Stimulated activated CD4-positive, alpha-beta T cell treated with anti-CD3 and anti-CD28 coated beads, Interleukin-12 subunit alpha, Interleukin-12 subunit beta, amount 100 ng/mL, for 4 hours (primary cell): ENCODE data around the gene ME3.

Experiments
- DNase-seq: peaks from one replicate; pipeline ENCODE4 v3.0.0-alpha.2; 2020

Gene ME3

DNA sequence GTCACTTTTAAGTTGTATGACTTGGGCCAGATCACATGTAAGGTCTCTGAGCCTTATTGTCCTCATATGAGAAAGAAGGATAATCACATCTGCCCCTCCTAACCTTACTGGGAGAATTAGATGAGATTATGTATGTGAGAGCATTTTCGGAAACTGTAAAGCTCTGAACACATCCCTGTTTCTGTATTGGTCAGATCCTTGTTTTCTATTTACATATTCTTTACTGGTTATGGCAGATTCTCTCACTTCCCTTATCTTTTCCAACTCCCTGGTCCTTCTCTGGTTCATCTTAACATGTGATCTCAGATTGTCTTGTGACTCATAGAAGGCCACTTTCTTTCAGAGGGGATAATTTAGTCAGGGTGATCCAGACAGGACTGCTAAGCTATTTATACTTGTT, 255.9 kb downstream of the ME3 start:
- no peak for DNase-seq

DNA sequence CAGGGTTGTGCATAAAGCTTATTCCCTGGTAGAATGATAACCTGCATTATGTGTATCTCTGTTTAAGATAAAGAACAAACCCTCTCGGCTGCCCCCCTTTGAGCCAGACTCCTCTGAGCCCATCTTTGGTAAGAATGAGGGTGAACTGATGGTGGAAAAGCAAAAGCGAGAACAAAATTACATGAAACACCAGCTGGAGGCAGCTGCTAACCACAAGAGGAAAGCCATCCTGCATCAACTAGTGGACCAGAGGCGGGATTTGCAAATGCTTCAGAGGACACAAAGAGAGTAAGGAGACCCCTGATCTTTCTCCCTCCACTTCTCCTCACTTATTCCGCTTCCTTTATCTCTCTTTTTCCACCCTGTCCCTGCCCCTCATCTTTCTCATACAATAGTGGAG, 257.4 kb downstream of the ME3 start:
- DNase-seq: no peak

DNA sequence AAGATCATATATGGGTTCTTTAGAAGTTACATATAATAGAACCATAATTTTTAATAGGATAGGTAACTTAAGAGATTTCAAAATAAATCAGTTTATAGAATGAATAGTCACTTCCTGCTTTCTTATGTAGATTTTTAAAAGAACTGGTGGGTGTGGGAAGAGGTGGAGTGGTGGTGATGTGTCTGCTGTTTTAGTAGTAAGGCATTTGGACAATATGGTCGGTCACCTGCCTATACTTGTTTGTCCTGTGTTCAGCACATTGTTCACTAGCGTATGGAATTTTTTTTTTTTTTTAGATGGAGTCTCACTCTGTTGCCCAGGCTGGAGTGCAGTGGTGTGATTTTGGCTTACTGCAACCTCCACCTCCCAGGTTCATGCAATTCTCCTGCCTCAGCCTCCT, 258.4 kb downstream of the ME3 start:
- no peak for DNase-seq

DNA sequence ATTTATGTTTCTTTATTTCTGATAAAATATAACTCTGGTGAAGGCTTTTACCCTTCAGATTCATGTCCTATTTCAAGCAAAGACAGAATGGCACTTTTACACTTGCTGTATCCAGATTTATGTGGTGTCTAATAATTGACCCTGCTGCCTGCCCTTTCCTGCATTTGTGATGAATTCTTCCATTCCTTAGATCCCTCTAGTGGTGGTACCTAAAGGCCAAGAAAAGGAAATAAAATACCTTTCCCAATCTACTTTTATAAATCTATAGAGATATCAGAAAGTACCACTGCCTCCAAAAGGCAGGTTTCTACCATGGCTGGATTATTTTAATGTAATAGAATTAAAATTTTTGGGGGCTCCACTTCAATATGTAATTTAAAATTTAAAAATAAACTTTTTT, 263.6 kb downstream of the ME3 start:
- no peak for DNase-seq

DNA sequence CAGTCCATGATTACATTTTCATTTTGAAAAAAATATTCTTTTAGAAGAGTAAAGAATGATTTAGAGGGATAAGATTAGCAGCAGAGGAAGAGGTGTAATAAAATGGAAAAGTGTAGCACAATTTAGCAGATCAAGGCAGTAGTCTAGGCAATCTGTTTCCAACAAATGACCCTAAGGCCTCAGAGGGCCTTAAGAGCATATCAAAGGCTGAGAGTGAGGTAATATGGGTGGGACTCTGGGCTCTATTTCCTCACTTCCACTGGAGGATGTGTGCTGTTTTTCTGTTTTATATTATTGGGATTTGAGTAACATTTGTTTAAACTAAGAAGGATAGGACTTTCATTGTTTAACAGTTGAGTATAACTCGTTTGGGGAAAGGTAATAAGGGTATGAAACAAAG, 269.0 kb downstream of the ME3 start:
- DNase-seq: no peak

DNA sequence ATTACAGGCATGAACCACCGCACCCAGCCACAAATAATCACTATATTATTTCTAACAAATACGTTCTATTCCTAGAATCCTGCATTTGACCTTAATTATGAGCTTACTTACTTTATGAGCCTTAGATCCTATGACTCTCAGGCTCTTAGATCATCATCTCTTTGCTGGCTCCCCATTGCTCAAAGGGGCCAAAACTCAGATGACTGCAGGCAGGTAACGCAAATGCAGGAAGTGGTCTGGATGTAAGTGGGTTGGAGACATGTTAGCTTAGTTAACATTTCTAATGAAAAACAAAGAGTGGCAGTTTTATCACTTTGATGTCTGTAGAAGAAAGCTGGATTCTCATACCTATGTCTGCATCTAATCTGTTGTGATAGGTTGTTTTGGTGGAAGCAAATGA, 274.3 kb downstream of the ME3 start:
- no peak for DNase-seq

DNA sequence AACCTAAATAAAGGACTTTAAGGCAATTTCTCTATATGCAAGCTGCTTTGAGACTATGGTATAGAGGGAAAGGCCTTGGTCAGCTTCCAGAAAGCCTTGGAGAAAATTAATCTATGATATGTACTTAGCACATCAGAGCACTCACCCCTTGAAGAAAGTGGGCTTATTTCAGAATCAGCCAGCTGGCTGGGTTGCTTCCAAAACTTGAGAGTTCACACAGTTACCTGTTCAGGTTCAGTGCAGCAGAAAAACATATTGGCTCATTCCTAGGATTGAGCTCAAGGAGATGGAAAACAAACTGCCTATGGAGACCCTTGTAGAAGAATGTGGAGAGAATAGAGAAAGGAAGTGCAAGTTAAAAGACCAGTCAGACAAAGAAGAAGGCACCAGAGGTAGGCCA, 275.1 kb downstream of the ME3 start:
- DNase-seq: no peak

DNA sequence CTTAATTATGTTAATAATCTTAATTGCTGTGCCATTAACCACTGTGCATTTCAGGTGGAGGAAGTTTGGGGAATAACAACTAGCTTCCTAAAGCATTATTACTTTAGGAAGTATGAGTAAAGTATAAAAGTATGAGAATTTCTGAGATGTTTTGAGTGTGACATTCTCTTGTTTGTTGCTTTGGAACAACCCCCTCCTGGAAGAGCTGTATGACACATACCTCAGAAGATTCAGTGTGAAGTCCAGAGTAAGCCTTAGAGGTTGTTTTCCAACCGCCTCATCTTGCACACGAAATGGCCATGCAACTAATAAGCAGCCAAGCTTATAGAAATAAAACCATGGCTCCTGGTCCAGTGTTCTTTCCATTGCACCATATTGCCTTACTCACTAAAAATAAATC, 276.0 kb downstream of the ME3 start:
- no peak for DNase-seq

DNA sequence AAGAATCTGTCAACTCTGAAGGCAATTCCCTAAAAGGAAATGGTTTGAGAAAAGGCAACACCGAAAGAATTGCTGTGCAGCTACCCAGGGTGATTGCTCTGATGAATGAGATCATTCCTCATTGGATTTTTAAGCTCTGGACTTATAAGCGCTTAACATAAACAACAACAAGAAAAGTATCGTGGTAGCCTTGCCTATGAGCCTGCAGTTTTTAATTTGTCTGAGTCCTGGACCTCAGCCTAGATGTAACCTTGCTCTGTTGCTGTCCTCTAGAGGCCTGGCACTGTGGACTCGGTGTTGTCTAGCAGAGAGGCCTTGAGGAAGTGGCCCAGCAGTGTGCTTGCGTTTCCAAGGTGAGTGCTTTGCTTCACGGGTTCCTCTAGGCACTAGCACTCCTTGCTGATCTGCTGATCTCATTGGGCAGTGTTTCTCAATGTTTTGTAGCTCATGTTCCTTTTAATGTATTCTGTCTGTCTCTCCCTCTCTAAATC, 277.3 kb downstream of the ME3 start:
- no peak for DNase-seq
